GM18907 (cell line): Measurements from ENCODE around the gene CRYBG2.
A peak's percentile ranks its signal among the peaks of the same experiment; 100 is the strongest.
"Not testable (repeated sequence)": the region's sequence is repeated elsewhere in the genome, so short reads cannot be mapped to it uniquely, and the experiment has no call there.

Source experiments
- ATAC-seq: cut with Tn5 transposase; IDR thresholded peaks from one replicate; pipeline ENCODE4 v1.9.1; 2021; ENCODE audit warnings: mild to moderate bottlenecking, moderate library complexity; ENCODE audit not compliant: unreplicated experiment

CRYBG2 gene

DNA sequence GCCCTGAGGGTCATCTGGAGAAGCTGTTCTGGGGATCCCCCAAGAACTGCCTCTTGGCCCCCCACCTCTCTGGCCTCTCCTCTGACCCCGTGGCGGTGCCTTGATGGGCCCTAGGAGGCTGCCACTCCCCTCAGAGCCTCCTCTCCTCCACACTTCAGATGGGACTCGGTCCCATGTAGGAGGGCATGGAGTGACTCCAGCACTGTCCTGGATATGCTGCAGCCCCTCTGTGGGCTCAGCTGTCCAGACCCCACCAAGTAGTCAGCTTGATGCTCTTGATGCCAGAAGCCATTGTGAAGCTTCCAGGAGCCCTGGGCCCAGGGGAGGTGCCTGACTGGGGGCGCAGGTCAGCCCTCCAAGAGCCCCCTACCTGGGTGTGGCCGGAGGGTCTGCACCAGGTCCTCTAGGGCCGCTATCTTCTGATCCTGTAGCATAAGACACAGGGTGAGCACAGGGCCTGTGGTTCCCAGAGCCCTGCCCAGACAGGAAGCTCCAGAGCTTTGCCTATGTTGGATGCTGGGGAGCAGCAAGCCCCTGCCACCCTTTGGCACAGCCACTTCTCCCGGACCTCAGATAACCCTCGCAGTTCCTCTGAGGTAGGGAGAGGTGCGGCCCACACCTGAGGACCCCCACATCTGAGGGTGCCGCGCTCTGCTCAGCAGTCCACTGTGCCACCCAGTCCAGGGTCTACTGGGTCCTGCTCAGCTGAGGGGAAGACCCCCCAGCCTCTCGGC lies 56.7 kb downstream of the CRYBG2 start:
- no peak for ATAC-seq

DNA sequence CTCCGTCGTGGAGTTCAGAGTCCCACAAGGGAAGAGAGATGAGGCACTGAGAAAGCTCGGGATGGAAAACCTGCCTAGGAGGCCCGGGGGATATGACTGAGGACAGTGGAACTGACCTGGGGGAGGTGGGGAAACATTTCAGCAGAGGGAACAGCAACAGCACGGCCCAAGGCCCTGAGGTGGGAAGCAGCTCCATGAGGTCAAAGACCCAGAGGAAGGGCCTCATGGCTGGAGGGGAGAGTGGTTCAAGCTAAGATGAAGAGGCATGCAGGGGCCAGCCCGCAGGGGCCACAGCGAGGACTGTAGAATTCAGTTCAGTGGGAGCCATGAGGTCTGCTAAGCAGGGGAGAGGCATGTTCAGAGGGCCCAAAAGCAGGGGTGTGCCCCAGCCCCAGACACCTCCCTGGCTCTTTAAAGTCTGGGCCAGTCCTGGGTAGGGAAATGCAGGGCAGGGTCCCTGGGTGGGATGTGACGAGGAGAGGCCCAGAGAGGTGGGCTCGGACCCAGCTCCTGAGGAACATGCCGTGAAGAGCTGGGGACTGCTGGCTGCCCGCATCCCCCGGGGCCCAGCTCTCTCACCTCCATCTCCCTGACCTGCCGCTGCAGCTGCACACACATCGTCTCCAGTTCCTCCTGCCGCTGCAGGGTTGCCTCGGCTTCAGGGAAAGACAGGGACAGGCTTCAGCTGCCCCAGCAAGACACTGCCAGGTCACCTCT lies 57.4 kb downstream of the CRYBG2 start:
- ATAC-seq, result no peak

- no peak for ATAC-seq
These were observed 58.5 kb downstream of the CRYBG2 start for GRCh38 chr1:26295194-26296138.

GRCh38 chr1:26293911-26294463 lies 59.9 kb downstream of the CRYBG2 start:
- no peak for ATAC-seq

- ATAC-seq, result not testable (repeated sequence)
These were observed 61.2 kb downstream of the CRYBG2 start for GRCh38 chr1:26292735-26293134.

DNA sequence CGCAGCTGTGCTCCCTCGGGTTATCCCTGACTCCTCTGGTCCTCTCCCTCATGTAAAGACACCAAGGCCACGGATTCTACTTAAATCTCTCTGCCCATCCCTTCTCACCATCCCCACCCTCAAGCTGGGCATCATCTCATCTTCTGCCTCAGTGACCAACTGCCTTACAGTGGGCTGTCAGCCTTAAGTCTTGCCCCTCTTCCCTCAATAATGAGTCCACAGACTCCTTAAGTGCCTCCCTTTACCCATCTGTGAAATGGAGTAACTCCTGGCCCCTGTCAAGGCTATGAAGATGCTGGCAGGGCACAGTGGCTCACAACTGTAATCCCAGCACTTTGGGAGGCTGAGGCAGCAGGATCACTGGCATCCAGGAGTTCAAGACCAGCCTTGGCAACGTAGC lies 62.0 kb downstream of the CRYBG2 start:
- ATAC-seq, result no peak

DNA sequence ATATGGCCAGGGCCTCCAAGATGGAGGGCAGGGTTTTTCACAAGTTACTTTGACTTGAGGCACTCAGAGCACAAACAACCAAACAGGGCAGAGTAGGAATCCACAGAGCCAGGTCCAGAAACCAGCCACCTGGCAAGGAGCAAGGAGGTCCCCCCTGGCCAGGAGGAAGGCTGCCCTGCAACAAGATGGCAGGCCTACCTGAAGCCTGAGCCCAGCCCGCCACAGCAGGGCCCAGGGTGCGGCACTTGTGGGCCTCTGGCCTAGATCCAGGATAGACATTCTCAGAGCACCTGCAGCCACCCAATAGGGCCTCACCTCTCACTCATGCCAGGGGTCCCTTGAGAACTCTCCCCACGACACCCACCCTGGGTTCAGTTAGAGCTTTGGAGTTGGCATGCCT lies 62.5 kb downstream of the CRYBG2 start:
- ATAC-seq, result no peak

DNA sequence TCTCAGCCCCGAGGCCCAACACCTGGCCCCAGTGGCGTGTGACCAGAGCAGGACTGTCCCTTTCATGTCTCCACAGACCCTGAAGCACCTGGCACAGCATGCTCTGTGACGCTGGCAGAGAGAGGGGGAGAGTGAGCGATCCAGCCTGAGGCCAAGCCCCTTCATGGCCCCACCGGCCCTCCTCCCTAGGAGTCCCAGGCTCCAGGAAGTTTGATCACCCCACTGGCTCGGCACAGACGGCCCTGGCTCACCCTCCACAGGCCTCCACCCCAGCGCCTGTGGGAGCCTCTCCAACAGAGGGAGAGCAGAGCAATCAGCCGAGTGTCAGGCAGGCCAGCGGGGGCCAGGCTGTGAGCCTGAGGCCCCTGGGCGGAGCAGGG lies 63.1 kb downstream of the CRYBG2 start:
- no peak for ATAC-seq

GRCh38 chr1:26290122-26290881 lies 63.6 kb downstream of the CRYBG2 start:
- ATAC-seq, result no peak

GRCh38 chr1:26289158-26290059 lies 64.5 kb downstream of the CRYBG2 start:
- peak; percentile 36 for ATAC-seq

DNA sequence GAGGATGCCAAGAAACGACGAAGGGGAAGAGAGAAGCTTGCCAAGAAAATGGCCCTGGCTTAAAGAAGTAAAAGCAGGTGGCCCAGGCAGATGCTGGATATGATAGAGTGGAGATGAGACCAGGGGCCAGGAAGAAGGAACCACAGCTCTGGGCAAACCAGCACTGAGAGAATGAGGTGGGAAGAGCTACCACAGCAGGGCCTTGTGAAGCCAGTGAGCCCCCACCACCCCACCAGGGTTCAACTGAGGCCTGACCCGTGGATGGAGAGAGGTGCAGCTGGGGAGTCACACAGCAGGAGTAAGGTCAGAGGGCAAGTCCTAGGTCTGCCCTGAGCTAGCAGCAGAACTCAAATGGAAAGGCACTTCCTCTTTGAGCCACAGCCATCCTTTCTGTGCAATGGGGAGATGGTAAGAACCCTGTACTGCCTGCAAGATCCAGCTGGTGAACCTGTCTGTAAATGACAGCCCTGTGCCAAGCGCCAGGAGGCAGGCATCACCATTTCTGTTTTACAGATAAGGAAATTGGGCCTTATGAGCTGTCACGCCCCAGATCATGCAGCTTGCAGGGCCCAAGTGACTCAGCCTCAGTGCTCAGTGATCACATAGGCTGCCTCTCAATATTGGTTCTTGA lies 65.5 kb downstream of the CRYBG2 start:
- ATAC-seq, result no peak

- ATAC-seq, result no peak
These were observed 66.1 kb downstream of the CRYBG2 start for GRCh38 chr1:26287811-26288210.

DNA sequence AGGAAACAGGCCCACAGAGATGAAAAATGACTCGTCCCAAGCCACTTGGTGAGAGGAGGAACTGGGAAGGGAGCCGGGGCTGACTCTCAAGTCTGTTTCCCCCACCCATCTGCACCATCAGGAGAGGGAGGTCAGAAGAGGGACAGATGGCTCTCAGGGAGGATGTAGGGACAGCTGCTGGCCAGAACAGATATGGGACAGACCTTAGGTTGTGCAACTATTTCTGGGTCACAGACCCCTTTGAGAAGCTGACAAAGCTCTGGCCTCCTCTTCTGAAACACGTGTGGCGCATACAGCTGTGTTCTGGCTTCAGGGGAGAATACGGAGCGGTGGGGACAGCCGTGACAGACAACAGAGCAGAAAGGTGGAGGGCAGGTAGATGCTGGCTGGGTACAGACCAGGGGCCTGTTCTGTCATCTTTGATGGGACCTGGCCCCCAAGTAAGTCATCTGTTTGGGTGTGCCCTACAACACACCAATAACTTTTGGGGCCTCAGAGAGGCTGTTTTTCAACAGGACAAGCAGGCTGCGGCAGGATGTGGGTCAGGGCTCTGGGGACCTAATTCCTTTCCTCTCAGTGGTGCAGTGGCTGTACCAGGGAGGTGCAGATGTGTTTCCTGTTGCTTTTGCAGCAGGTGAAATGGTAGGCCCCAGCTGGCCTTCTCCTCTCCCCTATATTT lies 66.8 kb downstream of the CRYBG2 start:
- peak; percentile 48 for ATAC-seq

GRCh38 chr1:26286064-26286416 lies 67.9 kb downstream of the CRYBG2 start:
- no peak for ATAC-seq

- ATAC-seq, result no peak
These were observed 68.4 kb downstream of the CRYBG2 start for GRCh38 chr1:26285366-26286063.

GRCh38 chr1:26284597-26285347 lies 69.2 kb downstream of the CRYBG2 start:
- ATAC-seq, result no peak
